ENCODE data around the gene ATG101. TPM values are rescaled to one million over a fixed set of nuclear protein-coding genes. Genes with fewer than 3 reads are reported as not detected.

ATG101 gene
- total and polyA plus RNA-seq, 4 donors: 12.9 to 31.8 (median 29.4) TPM

DNA sequence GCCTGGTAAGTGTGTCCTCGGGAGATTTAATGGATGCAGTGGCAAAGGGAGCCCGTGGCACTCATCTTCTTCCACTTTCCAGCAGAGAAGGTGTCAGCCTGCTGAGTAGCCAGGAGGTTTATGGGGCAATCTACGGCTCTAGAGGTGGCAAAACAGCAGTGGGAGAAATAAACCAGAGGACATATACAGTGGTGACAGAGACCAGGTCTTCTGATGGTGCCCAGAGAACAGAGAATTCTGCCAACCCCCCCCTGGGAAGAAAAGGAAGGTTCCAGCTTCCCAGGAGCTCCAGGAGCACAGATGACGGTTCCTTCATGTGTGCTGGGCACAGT lies 52.7 kb downstream of the ATG101 start:
- peak overlapping the region; percentile 6 to 55 for H3K27ac ChIP-seq (ENCODE audit: low read depth in 1 of 2, low read length in 2 of 2)
- no peak overlapping the region for H3K4me3 ChIP-seq (ENCODE audit: low read depth in 1 of 3, low read length in 3 of 3)
- H3K36me3 ChIP-seq (ENCODE audit: control insufficient read depth in 4 of 4, insufficient read depth in 3 of 4, low read depth in 1 of 4, low read length in 3 of 4): no peaks in the 10 kb centered on the region
- H3K9ac ChIP-seq (ENCODE audit: low read depth in 1 of 2, low read length in 2 of 2): peak overlapping the region in 1 of 2 donors; percentile 47
- H3K4me1 ChIP-seq (ENCODE audit: control insufficient read depth in 4 of 4, insufficient read depth in 4 of 4, low read length in 3 of 4): peaks cover 10 to 42% (median 33%) of the 10 kb centered on the region in 4 donors
- no peaks in the 10 kb centered on the region for H3K27me3 ChIP-seq (ENCODE audit: control insufficient read depth in 4 of 4, insufficient read depth in 4 of 4, low read length in 3 of 4)
- WGBS: 73% methylated on average over 4 of the region's 4 CpGs
- TF ChIP-seq HNF4A (conservative IDR thresholded peaks at IDR 0.05): no peak
- no peak for TF ChIP-seq RXRA (IDR thresholded peaks at IDR 0.05)
- no peak for TF ChIP-seq NR2F2 (IDR thresholded peaks at IDR 0.05)
- TF ChIP-seq, protein P1, sequence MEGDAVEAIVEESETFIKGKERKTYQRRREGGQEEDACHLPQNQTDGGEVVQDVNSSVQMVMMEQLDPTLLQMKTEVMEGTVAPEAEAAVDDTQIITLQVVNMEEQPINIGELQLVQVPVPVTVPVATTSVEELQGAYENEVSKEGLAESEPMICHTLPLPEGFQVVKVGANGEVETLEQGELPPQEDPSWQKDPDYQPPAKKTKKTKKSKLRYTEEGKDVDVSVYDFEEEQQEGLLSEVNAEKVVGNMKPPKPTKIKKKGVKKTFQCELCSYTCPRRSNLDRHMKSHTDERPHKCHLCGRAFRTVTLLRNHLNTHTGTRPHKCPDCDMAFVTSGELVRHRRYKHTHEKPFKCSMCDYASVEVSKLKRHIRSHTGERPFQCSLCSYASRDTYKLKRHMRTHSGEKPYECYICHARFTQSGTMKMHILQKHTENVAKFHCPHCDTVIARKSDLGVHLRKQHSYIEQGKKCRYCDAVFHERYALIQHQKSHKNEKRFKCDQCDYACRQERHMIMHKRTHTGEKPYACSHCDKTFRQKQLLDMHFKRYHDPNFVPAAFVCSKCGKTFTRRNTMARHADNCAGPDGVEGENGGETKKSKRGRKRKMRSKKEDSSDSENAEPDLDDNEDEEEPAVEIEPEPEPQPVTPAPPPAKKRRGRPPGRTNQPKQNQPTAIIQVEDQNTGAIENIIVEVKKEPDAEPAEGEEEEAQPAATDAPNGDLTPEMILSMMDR (IDR thresholded peaks at IDR 0.05; ENCODE audit: low read depth, low read length, missing input control): peak; percentile 0
- no peak for TF ChIP-seq RAD21 (IDR thresholded peaks at IDR 0.05)
- no peak for DNase-seq (ENCODE audit: low spot score)
- H3K9me3 ChIP-seq (ENCODE audit: control insufficient read depth in 4 of 4, low read length in 3 of 4): no peaks in the 10 kb centered on the region

DNA sequence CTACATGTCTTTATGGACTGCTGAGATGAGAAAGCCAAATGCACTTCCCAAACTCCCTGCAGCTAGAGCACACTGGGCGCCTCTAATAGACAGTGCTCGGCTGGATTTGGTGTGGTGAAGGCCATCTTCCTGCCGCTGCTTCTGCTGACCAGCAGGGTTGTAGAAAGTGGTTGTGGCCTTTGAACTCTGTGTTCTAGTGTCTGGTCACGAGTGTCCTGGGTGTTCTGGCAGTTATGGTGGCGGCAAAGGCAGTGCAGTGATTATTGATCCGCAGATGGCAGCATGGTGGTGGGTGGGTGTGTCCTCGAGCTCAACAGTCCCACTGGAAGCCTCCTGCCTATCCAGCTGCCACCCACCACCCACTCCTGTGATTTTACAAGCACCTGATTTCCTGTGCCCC lies 53.1 kb downstream of the ATG101 start:
- no peak for DNase-seq (ENCODE audit: low spot score)
- no peak overlapping the region for H3K4me3 ChIP-seq (ENCODE audit: low read depth in 1 of 3, low read length in 3 of 3)
- no peaks in the 10 kb centered on the region for H3K27me3 ChIP-seq (ENCODE audit: control insufficient read depth in 4 of 4, insufficient read depth in 4 of 4, low read length in 3 of 4)
- H3K9ac ChIP-seq (ENCODE audit: low read depth in 1 of 2, low read length in 2 of 2): peak overlapping the region in 1 of 2 donors; percentile 47
- peaks cover 10 to 40% (median 32%) of the 10 kb centered on the region in 4 donors for H3K4me1 ChIP-seq (ENCODE audit: control insufficient read depth in 4 of 4, insufficient read depth in 4 of 4, low read length in 3 of 4)
- peak; percentile 45 for TF ChIP-seq HNF4G (IDR thresholded peaks at IDR 0.05)
- no peak for TF ChIP-seq TAF1 (conservative IDR thresholded peaks at IDR 0.05)
- peak; percentile 52 to 64 for TF ChIP-seq RXRA (IDR thresholded peaks at IDR 0.05)
- peak; percentile 74 to 81 for TF ChIP-seq HNF4A (conservative IDR thresholded peaks at IDR 0.05)
- TF ChIP-seq GABPA (IDR thresholded peaks at IDR 0.05 in 1 of 2, conservative IDR thresholded peaks at IDR 0.05 in 1 of 2): no peak
- peak; percentile 94 for TF ChIP-seq YY1 (IDR thresholded peaks at IDR 0.05)
- no peak for TF ChIP-seq EGR1 (IDR thresholded peaks at IDR 0.05; ENCODE audit: low read depth in 2 of 2)
- no peak for TF ChIP-seq FOXA1 (IDR thresholded peaks at IDR 0.05)
- TF ChIP-seq, protein P2, sequence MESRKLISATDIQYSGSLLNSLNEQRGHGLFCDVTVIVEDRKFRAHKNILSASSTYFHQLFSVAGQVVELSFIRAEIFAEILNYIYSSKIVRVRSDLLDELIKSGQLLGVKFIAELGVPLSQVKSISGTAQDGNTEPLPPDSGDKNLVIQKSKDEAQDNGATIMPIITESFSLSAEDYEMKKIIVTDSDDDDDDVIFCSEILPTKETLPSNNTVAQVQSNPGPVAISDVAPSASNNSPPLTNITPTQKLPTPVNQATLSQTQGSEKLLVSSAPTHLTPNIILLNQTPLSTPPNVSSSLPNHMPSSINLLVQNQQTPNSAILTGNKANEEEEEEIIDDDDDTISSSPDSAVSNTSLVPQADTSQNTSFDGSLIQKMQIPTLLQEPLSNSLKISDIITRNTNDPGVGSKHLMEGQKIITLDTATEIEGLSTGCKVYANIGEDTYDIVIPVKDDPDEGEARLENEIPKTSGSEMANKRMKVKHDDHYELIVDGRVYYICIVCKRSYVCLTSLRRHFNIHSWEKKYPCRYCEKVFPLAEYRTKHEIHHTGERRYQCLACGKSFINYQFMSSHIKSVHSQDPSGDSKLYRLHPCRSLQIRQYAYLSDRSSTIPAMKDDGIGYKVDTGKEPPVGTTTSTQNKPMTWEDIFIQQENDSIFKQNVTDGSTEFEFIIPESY (IDR thresholded peaks at IDR 0.05): no peak
- no peak for TF ChIP-seq FOXA2 (IDR thresholded peaks at IDR 0.05)
- TF ChIP-seq RAD21 (IDR thresholded peaks at IDR 0.05): peak in 1 of 2 donors; percentile 20
- TF ChIP-seq, protein P3, sequence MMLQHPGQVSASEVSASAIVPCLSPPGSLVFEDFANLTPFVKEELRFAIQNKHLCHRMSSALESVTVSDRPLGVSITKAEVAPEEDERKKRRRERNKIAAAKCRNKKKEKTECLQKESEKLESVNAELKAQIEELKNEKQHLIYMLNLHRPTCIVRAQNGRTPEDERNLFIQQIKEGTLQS (IDR thresholded peaks at IDR 0.05): no peak
- TF ChIP-seq, protein P4, sequence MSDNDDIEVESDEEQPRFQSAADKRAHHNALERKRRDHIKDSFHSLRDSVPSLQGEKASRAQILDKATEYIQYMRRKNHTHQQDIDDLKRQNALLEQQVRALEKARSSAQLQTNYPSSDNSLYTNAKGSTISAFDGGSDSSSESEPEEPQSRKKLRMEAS (IDR thresholded peaks at IDR 0.05): no peak
- TF ChIP-seq NR2F2 (IDR thresholded peaks at IDR 0.05): no peak
- TF ChIP-seq, protein P1 (IDR thresholded peaks at IDR 0.05; ENCODE audit: low read depth, low read length, missing input control): peak; percentile 19
- no peak for TF ChIP-seq JUND (IDR thresholded peaks at IDR 0.05)
- TF ChIP-seq, protein P5, sequence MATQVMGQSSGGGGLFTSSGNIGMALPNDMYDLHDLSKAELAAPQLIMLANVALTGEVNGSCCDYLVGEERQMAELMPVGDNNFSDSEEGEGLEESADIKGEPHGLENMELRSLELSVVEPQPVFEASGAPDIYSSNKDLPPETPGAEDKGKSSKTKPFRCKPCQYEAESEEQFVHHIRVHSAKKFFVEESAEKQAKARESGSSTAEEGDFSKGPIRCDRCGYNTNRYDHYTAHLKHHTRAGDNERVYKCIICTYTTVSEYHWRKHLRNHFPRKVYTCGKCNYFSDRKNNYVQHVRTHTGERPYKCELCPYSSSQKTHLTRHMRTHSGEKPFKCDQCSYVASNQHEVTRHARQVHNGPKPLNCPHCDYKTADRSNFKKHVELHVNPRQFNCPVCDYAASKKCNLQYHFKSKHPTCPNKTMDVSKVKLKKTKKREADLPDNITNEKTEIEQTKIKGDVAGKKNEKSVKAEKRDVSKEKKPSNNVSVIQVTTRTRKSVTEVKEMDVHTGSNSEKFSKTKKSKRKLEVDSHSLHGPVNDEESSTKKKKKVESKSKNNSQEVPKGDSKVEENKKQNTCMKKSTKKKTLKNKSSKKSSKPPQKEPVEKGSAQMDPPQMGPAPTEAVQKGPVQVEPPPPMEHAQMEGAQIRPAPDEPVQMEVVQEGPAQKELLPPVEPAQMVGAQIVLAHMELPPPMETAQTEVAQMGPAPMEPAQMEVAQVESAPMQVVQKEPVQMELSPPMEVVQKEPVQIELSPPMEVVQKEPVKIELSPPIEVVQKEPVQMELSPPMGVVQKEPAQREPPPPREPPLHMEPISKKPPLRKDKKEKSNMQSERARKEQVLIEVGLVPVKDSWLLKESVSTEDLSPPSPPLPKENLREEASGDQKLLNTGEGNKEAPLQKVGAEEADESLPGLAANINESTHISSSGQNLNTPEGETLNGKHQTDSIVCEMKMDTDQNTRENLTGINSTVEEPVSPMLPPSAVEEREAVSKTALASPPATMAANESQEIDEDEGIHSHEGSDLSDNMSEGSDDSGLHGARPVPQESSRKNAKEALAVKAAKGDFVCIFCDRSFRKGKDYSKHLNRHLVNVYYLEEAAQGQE (IDR thresholded peaks at IDR 0.05): no peak
- peak; percentile 78 for TF ChIP-seq SP1 (IDR thresholded peaks at IDR 0.05)
- 44% methylated on average over 7 of the region's 7 CpGs for WGBS
- H3K27ac ChIP-seq (ENCODE audit: low read depth in 1 of 2, low read length in 2 of 2): peak overlapping the region; percentile 6 to 55
- no peaks in the 10 kb centered on the region for H3K9me3 ChIP-seq (ENCODE audit: control insufficient read depth in 4 of 4, low read length in 3 of 4)
- no peaks in the 10 kb centered on the region for H3K36me3 ChIP-seq (ENCODE audit: control insufficient read depth in 4 of 4, insufficient read depth in 3 of 4, low read depth in 1 of 4, low read length in 3 of 4)

Measured in liver (tissue), 9 donors.